ENCODE results near the gene CCNG1. TPM values are rescaled to one million over a fixed set of nuclear protein-coding genes. Genes with fewer than 3 reads are reported as not detected.
A peak's percentile ranks its signal among the peaks of the same experiment; 100 is the strongest.

The CCNG1 gene
- total and polyA plus RNA-seq, 10 donors = 71.7 to 117 (median 103) TPM

DNA sequence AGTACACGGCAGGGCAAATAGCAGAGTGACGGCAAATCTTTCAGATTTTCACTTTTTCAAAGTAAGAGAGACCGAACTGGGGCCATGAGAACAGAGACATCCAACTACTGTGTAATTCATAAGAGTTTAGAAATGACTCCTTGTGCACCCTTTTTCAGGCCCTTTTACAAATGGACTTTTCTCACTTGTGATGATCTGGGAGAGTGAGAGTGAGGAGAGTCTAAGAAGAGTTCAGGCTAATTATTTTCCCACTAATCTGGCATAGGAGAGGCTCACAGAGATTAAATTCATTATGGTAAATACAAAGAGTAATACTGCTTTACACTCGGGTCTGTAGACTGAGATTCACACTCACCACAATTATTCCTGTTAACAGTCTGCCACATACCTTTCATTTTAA, 880 bp upstream of the CCNG1 start:
- TF ChIP-seq POLR2A (IDR thresholded peaks at IDR 0.05) = no peak
- TF ChIP-seq, protein P1, sequence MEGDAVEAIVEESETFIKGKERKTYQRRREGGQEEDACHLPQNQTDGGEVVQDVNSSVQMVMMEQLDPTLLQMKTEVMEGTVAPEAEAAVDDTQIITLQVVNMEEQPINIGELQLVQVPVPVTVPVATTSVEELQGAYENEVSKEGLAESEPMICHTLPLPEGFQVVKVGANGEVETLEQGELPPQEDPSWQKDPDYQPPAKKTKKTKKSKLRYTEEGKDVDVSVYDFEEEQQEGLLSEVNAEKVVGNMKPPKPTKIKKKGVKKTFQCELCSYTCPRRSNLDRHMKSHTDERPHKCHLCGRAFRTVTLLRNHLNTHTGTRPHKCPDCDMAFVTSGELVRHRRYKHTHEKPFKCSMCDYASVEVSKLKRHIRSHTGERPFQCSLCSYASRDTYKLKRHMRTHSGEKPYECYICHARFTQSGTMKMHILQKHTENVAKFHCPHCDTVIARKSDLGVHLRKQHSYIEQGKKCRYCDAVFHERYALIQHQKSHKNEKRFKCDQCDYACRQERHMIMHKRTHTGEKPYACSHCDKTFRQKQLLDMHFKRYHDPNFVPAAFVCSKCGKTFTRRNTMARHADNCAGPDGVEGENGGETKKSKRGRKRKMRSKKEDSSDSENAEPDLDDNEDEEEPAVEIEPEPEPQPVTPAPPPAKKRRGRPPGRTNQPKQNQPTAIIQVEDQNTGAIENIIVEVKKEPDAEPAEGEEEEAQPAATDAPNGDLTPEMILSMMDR (IDR thresholded peaks at IDR 0.05 in 8 of 11, conservative IDR thresholded peaks at IDR 0.05 in 3 of 11) = no peak
- no peak for TF ChIP-seq POLR2AphosphoS5 (IDR thresholded peaks at IDR 0.05)
- no peak for DNase-seq
- Histone ChIP-seq H3K36me3 (peaks cover 0 to 20% (median 7%) of the 10 kb centered on the region in 6 donors), H3K4me3 (peak overlapping the region in 4 of 8 donors; percentile 61 to 97 (median 82)), H3K27me3 (replicated peaks in 1 of 7) (no peaks in the 10 kb centered on the region), H3K4me1 (peaks cover 12 to 43% (median 32%) of the 10 kb centered on the region in 6 donors), H3K27ac (peak overlapping the region in 7 of 8 donors; percentile 88 to 96 (median 92)), H3K9me3 (no peaks in the 10 kb centered on the region)
- intact Hi-C loops (cut with DNase I; ENCODE audit: low total_unique reads) = no loop called here
- WGBS, 5 donors = 78 to 82% (median 80%) methylated on average over 4 of the region's 4 CpGs

DNA sequence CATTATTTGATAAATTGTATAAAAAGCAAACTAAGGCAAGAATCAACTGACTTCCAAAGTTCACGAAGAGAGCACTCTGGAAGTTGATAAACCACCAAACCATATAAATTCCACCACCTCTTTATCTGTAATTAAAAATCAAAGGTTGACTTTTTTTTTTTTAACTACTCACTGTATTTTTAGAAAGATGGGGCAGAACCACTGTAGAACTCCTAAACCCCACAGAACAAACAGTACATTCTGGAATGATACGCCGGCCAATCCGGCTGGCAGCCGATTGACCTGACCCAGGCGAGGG, 435 bp upstream of the CCNG1 start:
- intact Hi-C loops (cut with DNase I; ENCODE audit: low total_unique reads) = no loop called here
- Histone ChIP-seq H3K36me3 (peaks cover 0 to 25% (median 11%) of the 10 kb centered on the region in 6 donors), H3K4me3 (peak overlapping the region in 7 of 8 donors; percentile 61 to 97 (median 79)), H3K4me1 (peaks cover 12 to 44% (median 32%) of the 10 kb centered on the region in 6 donors), H3K9me3 (no peaks in the 10 kb centered on the region), H3K27ac (peak overlapping the region in 7 of 8 donors; percentile 88 to 96 (median 92)), H3K27me3 (replicated peaks in 1 of 7) (no peaks in the 10 kb centered on the region)
- no peak for DNase-seq
- TF ChIP-seq POLR2AphosphoS5 (IDR thresholded peaks at IDR 0.05) (no peak), POLR2A (IDR thresholded peaks at IDR 0.05) (peak in 1 of 3 donors; percentile 18)
- TF ChIP-seq, protein P1 (IDR thresholded peaks at IDR 0.05 in 8 of 11, conservative IDR thresholded peaks at IDR 0.05 in 3 of 11) = no peak
- WGBS, 5 donors = 1 to 6% (median 3%) methylated on average over 6 of the region's 6 CpGs

DNA sequence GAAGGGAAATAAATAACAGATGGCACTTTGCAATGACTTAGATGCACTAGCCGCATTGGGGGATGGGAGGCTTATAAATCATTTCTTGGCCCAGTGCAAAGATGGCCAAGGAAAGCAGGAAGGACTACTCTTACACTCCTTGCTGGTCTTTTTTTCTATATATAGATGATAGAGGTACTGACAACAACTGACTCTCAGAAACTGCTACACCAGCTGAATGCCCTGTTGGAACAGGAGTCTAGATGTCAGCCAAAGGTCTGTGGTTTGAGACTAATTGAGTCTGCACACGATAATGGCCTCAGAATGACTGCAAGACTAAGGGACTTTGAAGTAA, 1.7 kb downstream of the CCNG1 start:
- no peak overlapping the region for H3K27ac ChIP-seq
- H3K27me3 ChIP-seq (replicated peaks in 1 of 7) = no peaks in the 10 kb centered on the region
- intact Hi-C loops (cut with DNase I; ENCODE audit: low total_unique reads) = no loop called here
- peaks cover 0 to 46% (median 29%) of the 10 kb centered on the region in 6 donors for H3K36me3 ChIP-seq
- no peaks in the 10 kb centered on the region for H3K9me3 ChIP-seq
- 30 to 51% (median 47%) methylated on average over 2 of the region's 2 CpGs for WGBS, 5 donors
- H3K4me1 ChIP-seq = peaks cover 12 to 44% (median 32%) of the 10 kb centered on the region in 6 donors
- TF ChIP-seq, protein P1 (IDR thresholded peaks at IDR 0.05 in 8 of 11, conservative IDR thresholded peaks at IDR 0.05 in 3 of 11) = no peak
- no peak for TF ChIP-seq POLR2AphosphoS5 (IDR thresholded peaks at IDR 0.05)
- no peak for TF ChIP-seq POLR2A (IDR thresholded peaks at IDR 0.05)
- H3K4me3 ChIP-seq = peak overlapping the region in 4 of 8 donors; percentile 61 to 97 (median 82)
- DNase-seq = no peak

DNA sequence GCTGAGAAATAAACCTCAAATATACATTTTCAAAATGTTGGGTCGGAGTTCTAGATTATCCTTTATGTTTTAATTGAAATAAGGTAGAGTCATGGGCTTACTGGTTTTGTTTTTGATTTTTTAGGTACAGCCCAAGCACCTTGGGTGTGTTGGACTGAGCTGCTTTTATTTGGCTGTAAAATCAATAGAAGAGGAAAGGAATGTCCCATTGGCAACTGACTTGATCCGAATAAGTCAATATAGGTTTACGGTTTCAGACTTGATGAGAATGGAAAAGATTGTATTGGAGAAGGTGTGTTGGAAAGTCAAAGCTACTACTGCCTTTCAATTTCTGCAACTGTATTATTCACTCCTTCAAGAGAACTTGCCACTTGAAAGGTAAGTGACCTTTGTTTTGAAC, 3.6 kb downstream of the CCNG1 start:
- intact Hi-C loops (cut with DNase I; ENCODE audit: low total_unique reads) = no loop called here
- 94 to 99% (median 98%) methylated on average over 3 of the region's 3 CpGs for whole genome bisulfite sequencing, 5 donors
- Histone ChIP-seq H3K27me3 (replicated peaks in 1 of 7) (no peaks in the 10 kb centered on the region), H3K4me1 (peaks cover 12 to 44% (median 32%) of the 10 kb centered on the region in 6 donors), H3K36me3 (peaks cover 0 to 65% (median 47%) of the 10 kb centered on the region in 6 donors), H3K4me3 (no peak overlapping the region), H3K27ac (no peak overlapping the region), H3K9me3 (no peaks in the 10 kb centered on the region)
- TF ChIP-seq, protein P1 (IDR thresholded peaks at IDR 0.05 in 8 of 11, conservative IDR thresholded peaks at IDR 0.05 in 3 of 11) = no peak
- TF ChIP-seq POLR2AphosphoS5 (IDR thresholded peaks at IDR 0.05) = no peak
- TF ChIP-seq POLR2A (IDR thresholded peaks at IDR 0.05) = no peak
- DNase-seq = no peak

Measured in spleen (tissue), 11 donors.